HepG2 (cell line): ENCODE data around the gene PTPN18. TPM values are rescaled to one million over a fixed set of nuclear protein-coding genes. Genes with fewer than 3 reads are reported as not detected.
A peak's percentile ranks its signal among the peaks of the same experiment; 100 is the strongest.

Source experiments
- AHR ChIP-seq: IDR thresholded peaks from 2 replicates; pipeline ENCODE4 v1.6.1; 2018; ENCODE audit warnings: missing genetic modification reagents, missing compliant biosample characterization
- BATF2 ChIP-seq: sonication (generic); formaldehyde crosslinking; IDR thresholded peaks from 2 replicates; pipeline ENCODE4 v1.8.0; 2022; ENCODE audit warnings: mild to moderate bottlenecking, missing genetic modification reagents, moderate library complexity
- EZH2 ChIP-seq: conservative IDR thresholded peaks from 2 replicates; pipeline ENCODE4 v1.6.1; 2012; ENCODE audit warnings: mild to moderate bottlenecking, low read depth, low read length, moderate library complexity
- GATAD2A ChIP-seq: IDR thresholded peaks from 2 replicates; pipeline ENCODE4 v1.6.1; 2016
- GTF3A ChIP-seq: sonication (generic); formaldehyde crosslinking; conservative IDR thresholded peaks from 2 replicates; pipeline ENCODE4 v1.4.0; 2020; ENCODE audit warnings: mild to moderate bottlenecking, missing genetic modification reagents
- HOXA9 ChIP-seq: sonication (generic); formaldehyde crosslinking; IDR thresholded peaks from 2 replicates; pipeline ENCODE4 v1.8.1; 2022; ENCODE audit warnings: missing genetic modification reagents, mild to moderate bottlenecking, moderate library complexity, borderline replicate concordance
- MXI1 ChIP-seq: IDR thresholded peaks from 3 replicates; pipeline ENCODE4 v1.6.1; 2012; ENCODE audit warnings: low read depth, low read length, inconsistent platforms, borderline replicate concordance
- MYC ChIP-seq: sonication (generic); formaldehyde crosslinking; IDR thresholded peaks from 2 replicates; pipeline ENCODE4 v1.9.0; 2021; ENCODE audit warnings: missing genetic modification reagents, borderline replicate concordance
- NCOA1 ChIP-seq: sonication (generic); formaldehyde crosslinking; IDR thresholded peaks from 2 replicates; pipeline ENCODE4 v1.9.0; 2021; ENCODE audit warnings: missing genetic modification reagents
- RAD51 ChIP-seq: fragments of 450-650 bp; IDR thresholded peaks from 2 replicates; pipeline ENCODE4 v1.6.1; 2016; ENCODE audit warnings: borderline replicate concordance
- RBAK ChIP-seq: sonication (generic); formaldehyde crosslinking; IDR thresholded peaks from 2 replicates; pipeline ENCODE4 v1.5.1; 2020; ENCODE audit warnings: mild to moderate bottlenecking, missing genetic modification reagents
- SP4 ChIP-seq: sonication (generic); formaldehyde crosslinking; IDR thresholded peaks from 2 replicates; pipeline ENCODE4 v1.8.1; 2023; ENCODE audit warnings: mild to moderate bottlenecking, missing genetic modification reagents
- ZEB1 ChIP-seq: IDR thresholded peaks from 2 replicates; pipeline ENCODE4 v1.6.1; 2012; ENCODE audit warnings: mild to moderate bottlenecking, low read depth, inconsistent platforms; ENCODE audit not compliant: insufficient replicate concordance
- ZMAT3 ChIP-seq: sonication (generic); formaldehyde crosslinking; conservative IDR thresholded peaks from 2 replicates; pipeline ENCODE4 v1.7.0; 2021; ENCODE audit warnings: missing genetic modification reagents
- ZNF552 ChIP-seq: sonication (generic); formaldehyde crosslinking; IDR thresholded peaks from 2 replicates; pipeline ENCODE4 v1.9.0; 2022; ENCODE audit warnings: missing genetic modification reagents, mild to moderate bottlenecking, borderline replicate concordance
- ZNF720 ChIP-seq: sonication (generic); formaldehyde crosslinking; IDR thresholded peaks from 2 replicates; pipeline ENCODE4 v1.4.0; 2020; ENCODE audit warnings: missing genetic modification reagents
- ZNF776 ChIP-seq: sonication (generic); formaldehyde crosslinking; IDR thresholded peaks from 2 replicates; pipeline ENCODE4 v1.4.0; 2020; ENCODE audit warnings: mild to moderate bottlenecking, missing genetic modification reagents
- ZNF781 ChIP-seq: sonication (generic); formaldehyde crosslinking; IDR thresholded peaks from 2 replicates; pipeline ENCODE4 v1.5.1; 2020; ENCODE audit warnings: borderline replicate concordance, mild to moderate bottlenecking, missing genetic modification reagents; ENCODE audit errors: not compliant biosample characterization
- ZSCAN31 ChIP-seq: sonication (generic); formaldehyde crosslinking; IDR thresholded peaks from 2 replicates; pipeline ENCODE4 v1.5.0; 2020; ENCODE audit warnings: low read depth, mild to moderate bottlenecking, missing genetic modification reagents
- polyA plus RNA-seq, 8 experiments: library from polyadenylated mRNA; depleted of rRNA in 3 of 8; stranded (reverse) in 7 of 8; unstranded in 1 of 8; fragments of >200 nt; fragmentation: Illumina TruSeq in 4 of 8; extraction: Trizol in 4 of 8; gene quantifications; 2 replicates each; pipeline versions ENCODE4 v1.2.1 to v1.2.3, GENCODE V29; 2011 to 2016; ENCODE audit warnings: low read depth in 4 of 8, missing spikeins in 1 of 8, mixed read lengths in 1 of 8; ENCODE audit not compliant: insufficient read depth in 1 of 8
- total RNA-seq, 5 experiments: library from RNA; depleted of rRNA; stranded (reverse); fragments of >200 nt; fragmentation: Illumina TruSeq; extraction: Trizol; gene quantifications; 2 replicates each; pipeline ENCODE4 v1.2.3, GENCODE V29; 2016; ENCODE audit warnings: low read depth in 1 of 5
- TF ChIP-seq, protein P1 (sequence below): sonication (generic); formaldehyde crosslinking; IDR thresholded peaks from 2 replicates; pipeline ENCODE4 v1.8.0; 2023; ENCODE audit warnings: mild to moderate bottlenecking, missing genetic modification reagents
- TF ChIP-seq, protein P2 (sequence below): sonication (generic); formaldehyde crosslinking; IDR thresholded peaks from 2 replicates; pipeline ENCODE4 v1.4.0; 2020; ENCODE audit warnings: mild to moderate bottlenecking, missing genetic modification reagents
- TF ChIP-seq, protein P3 (sequence below): sonication (generic); formaldehyde crosslinking; conservative IDR thresholded peaks from 2 replicates; pipeline ENCODE4 v1.8.0; 2022; ENCODE audit warnings: low read depth, missing genetic modification reagents
- TF ChIP-seq, protein P4 (sequence below): sonication (generic); formaldehyde crosslinking; IDR thresholded peaks from 2 replicates; pipeline ENCODE4 v1.4.0; 2020; ENCODE audit warnings: missing genetic modification reagents; ENCODE audit errors: not compliant biosample characterization

The PTPN18 gene
- total and polyA plus RNA-seq, 2 of the 13 experiments (the other 11 are each of a cell fraction or from before 2014, with no cell fraction given), result 14.8 to 39.6 TPM

- TF ChIP-seq, protein P1, sequence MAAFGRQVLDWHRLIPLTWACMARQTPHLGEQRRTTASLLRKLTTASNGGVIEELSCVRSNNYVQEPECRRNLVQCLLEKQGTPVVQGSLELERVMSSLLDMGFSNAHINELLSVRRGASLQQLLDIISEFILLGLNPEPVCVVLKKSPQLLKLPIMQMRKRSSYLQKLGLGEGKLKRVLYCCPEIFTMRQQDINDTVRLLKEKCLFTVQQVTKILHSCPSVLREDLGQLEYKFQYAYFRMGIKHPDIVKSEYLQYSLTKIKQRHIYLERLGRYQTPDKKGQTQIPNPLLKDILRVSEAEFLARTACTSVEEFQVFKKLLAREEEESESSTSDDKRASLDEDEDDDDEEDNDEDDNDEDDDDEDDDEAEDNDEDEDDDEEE (CRISPR knock-in tag), result no peak; the same call in 1 of the 2 replicates
- TF ChIP-seq GTF3A (CRISPR knock-in tag) (no peak), ZNF776 (no peak; the same call in none of the 2 replicates), ZNF552 (CRISPR knock-in tag) (peak; percentile 95), ZNF720 (CRISPR knock-in tag) (no peak), RAD51 (peak; percentile 91), GATAD2A (CRISPR knock-in tag) (peak; percentile 82), NCOA1 (0 out of 2 replicates have a peak, but pooled peaks have one; percentile 5), RBAK (CRISPR knock-in tag) (peak; percentile 17; the same call in 1 of the 2 replicates), HOXA9 (CRISPR knock-in tag) (no peak), EZH2 (no peak), ZMAT3 (CRISPR knock-in tag) (0 out of 2 replicates have a peak, but pooled peaks have one; percentile 68), MXI1 (peak; percentile 99), BATF2 (CRISPR knock-in tag) (no peak), AHR (CRISPR knock-in tag) (peak; percentile 9; the same call in 1 of the 2 replicates), SP4 (CRISPR knock-in tag) (peak; percentile 78), ZSCAN31 (CRISPR knock-in tag) (peak; percentile 77), ZNF781 (CRISPR knock-in tag) (peak; percentile 83), ZEB1 (no peak), MYC (CRISPR knock-in tag) (peak; percentile 98)
- TF ChIP-seq, protein P2, sequence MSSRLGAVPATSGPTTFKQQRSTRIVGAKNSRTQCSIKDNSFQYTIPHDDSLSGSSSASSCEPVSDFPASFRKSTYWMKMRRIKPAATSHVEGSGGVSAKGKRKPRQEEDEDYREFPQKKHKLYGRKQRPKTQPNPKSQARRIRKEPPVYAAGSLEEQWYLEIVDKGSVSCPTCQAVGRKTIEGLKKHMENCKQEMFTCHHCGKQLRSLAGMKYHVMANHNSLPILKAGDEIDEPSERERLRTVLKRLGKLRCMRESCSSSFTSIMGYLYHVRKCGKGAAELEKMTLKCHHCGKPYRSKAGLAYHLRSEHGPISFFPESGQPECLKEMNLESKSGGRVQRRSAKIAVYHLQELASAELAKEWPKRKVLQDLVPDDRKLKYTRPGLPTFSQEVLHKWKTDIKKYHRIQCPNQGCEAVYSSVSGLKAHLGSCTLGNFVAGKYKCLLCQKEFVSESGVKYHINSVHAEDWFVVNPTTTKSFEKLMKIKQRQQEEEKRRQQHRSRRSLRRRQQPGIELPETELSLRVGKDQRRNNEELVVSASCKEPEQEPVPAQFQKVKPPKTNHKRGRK (CRISPR knock-in tag), result 0 out of 2 replicates have a peak, but pooled peaks have one; percentile 55
- TF ChIP-seq, protein P3, sequence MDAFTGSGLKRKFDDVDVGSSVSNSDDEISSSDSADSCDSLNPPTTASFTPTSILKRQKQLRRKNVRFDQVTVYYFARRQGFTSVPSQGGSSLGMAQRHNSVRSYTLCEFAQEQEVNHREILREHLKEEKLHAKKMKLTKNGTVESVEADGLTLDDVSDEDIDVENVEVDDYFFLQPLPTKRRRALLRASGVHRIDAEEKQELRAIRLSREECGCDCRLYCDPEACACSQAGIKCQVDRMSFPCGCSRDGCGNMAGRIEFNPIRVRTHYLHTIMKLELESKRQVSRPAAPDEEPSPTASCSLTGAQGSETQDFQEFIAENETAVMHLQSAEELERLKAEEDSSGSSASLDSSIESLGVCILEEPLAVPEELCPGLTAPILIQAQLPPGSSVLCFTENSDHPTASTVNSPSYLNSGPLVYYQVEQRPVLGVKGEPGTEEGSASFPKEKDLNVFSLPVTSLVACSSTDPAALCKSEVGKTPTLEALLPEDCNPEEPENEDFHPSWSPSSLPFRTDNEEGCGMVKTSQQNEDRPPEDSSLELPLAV (CRISPR knock-in tag), result no peak
- TF ChIP-seq, protein P4, sequence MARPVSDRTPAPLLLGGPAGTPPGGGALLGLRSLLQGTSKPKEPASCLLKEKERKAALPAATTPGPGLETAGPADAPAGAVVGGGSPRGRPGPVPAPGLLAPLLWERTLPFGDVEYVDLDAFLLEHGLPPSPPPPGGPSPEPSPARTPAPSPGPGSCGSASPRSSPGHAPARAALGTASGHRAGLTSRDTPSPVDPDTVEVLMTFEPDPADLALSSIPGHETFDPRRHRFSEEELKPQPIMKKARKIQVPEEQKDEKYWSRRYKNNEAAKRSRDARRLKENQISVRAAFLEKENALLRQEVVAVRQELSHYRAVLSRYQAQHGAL (CRISPR knock-in tag), result no peak
Measured at GRCh38 chr2:130342533-130343275, 13.2 kb upstream of the PTPN18 start, which contains the start of gene IMP4 (continued).
